SKM-1 treated with dmso at 0.1 percent for 144 hours (cell line): ENCODE results near the gene BRD3OS.
A peak's percentile ranks its signal among the peaks of the same experiment; 100 is the strongest.

Experiments
- DNase-seq: peaks from one replicate; lab custom pipeline; 2025; ENCODE audit not compliant: unreplicated experiment; lab: John Stamatoyannopoulos, UW

BRD3OS gene, protein sequence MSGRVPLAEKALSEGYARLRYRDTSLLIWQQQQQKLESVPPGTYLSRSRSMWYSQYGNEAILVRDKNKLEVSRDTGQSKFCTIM

DNA sequence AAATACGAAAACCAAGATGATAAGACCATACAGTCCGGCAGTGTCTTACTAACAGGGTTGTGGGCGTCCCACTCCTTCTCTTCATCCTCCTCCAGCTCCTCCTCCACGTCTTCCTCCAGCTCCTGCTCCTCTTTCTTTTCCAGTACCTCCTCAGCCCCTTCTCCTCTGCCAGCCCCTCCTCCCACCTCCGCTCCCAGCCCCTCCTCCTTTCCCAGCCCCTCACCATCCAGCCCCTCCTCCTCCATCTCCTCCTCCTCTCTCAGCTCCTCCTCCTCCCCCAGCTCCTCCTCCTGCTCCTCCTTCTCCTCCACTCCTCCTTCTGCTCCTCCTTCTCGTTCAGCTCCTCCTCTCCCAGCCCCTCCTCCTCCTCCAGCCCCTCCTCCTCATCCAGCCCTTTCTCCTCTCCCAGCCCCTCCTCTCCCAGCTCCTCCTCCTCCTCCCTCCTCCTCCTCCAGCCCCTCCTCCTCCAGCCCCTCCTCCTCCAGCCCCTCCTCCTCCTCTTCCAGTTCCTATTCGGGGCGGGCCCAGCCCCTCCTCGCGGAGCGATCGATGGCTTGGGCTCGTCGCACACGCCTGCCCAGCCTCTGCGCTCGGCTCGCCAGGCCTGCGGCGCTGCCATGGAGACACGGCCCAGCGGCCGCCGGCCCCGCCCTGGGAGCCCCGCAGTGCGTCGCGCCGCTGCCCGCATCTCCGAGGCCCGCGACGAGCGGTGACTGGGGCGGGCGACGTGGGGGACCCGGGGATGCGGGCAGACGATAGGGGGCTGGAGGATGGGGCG, at the start of gene BRD3OS:
Gene BRD3OS (plus strand): TSS at position 654 of the 778 bp plus-strand sequence. CDS start 1,267 bp downstream, outside the sequence.
- peak; percentile 93 for DNase-seq

DNA sequence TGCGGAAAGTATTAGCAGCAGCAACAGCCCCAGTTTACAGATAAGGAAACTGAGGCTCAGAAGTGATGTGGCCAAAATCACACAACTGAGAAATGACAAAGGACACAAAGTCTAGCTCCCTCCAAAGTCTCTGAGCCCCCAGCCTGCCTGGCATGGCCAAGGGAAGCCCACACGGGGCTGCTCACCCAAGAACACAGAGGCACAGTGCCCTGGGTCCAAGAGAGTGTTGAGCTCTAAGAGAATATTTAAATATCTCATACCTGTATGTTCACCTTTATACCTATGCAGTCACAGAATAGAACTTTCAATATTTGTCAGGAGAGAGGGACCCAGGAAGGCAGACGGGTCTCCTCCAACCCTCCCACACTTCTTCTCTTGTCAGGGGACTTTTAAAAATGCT, 49.8 kb upstream of the BRD3OS start:
- no peak for DNase-seq

DNA sequence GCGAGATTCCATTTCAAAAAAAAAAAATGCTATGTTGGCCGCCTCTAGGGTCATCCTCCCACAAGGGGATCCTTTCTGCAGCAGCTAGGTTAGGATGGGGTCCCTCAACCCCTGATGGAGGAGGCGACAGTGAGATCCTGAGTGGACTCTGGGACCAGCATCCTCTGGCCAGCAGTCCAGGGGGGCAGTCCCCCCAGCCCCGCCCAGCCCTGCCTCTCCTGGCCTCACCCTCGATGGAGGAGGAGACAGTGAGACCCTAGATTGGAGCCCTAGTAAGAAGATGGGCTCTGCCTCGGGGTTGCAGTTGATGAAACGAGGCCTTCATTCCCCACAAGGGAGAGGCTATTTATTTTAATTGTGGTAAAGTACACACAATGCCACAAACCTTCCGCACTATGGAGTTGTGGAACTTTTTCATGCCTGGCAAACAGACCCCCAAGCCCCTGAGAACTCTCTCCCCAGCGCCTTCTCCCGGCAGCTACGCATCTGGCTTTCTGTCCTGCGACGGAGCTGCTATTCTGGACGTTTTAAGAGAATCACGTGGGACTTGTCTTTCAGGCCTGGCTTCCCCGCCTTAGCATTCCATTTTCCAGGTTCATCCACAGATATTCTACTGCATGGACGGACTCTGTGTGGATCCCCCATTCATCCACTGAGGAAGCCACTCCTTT, 49.0 kb upstream of the BRD3OS start:
- no peak for DNase-seq

DNA sequence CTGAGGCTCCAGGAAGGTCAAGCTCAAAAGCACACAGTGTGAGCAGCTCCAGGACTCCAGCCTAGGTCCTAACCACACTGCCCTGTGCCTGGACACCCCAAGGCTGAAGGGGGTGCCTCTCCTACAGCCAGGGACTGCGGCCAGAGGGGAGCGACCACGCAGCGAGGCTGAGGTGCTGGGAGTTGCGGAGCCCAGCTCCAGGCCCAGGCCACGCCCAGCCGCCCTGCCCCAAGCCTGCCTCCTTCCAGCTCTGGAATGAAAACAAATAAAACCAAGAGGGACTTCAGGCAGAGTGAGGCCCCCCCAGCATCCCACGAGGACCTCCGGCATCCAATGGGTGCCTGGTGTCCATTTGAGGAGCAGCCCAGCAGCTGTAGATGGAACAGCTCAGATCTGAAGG, 48.4 kb upstream of the BRD3OS start:
- no peak for DNase-seq

DNA sequence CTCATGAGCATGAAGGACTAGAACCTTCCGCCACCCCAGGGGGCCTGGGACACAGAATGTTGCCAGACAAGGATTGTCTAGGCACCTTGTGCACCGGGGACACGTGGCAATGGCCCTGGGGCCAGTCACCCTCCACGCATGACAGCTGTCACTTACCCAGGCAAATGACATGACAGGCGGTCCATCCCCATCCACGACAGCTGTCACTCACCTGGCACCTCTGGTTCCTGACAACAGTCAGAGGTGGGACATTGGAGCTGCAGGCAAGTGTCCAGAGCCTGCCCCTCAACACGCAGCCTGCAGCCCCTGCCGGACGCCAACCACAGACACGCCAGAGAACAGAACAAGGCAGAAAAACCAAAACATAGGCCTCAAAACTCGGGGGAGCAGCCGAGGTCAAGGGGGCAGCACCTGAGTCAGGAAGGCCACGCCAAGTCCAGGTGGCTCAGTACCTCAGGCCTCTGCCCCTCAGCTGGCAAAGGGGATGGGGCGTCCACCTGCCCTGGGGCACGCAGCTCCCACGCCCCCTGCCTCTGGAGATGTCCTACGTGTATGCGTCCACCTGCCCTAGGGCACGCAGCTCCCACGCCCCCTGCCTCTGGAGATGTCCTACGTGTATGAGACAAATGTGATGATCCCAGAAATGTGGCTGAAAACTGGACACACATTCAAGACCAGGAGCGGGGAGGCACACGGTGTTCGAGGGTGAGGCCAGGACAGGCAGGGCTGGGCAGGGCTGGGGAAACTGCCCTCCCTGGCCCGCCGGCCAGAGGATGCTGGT, 47.7 kb upstream of the BRD3OS start:
- no peak for DNase-seq

DNA sequence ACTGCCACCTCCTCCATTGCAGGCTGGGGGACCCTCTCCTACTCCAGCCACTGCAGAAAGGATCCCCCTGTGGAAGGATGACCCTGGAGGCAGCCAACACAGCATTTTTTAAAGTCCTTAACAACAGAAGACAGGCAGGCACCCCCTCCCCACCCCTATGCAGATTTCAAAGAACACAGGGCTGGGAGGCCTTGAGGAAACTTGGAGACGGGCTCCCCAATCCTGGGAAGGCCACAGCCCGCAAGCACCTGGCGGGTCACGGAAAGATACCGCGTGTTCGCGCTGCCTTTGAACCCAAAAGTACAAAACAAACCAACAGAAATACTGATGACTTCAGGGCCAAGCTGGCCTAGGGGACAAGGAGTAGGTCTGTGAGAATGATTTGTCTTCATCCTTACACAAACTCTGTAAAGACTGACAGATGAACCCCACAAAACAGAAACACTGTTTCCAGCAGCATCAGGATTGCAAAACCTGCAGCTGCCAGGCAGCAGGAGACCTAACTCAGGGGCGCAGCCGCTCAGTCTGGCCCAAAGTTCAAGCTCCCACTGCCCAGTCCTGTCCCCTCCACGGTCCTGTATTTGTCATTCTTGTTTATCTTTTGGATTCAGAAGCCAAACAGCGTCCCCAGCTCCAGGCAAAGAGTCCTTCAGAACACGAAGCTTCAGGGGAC, 46.9 kb upstream of the BRD3OS start:
- DNase-seq, result no peak

DNA sequence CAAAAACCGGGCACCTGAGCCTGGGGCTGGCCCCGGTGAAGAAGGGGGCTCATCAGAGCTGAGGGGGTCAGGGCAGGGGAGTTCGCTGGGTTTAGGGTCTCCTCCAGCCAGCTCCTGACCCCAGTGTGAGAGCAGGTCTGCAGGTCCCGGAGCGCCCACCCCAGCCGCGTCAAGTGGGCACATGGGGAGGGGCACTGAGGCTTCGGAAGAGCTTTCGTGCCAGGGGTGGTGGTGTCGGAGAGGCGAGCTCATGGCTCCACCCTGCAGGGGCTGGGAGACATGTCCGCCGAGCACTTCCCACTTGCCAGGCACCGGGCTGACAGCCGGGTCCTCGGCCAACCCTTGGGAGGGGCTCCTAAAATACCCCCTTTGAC, 46.4 kb upstream of the BRD3OS start:
- no peak for DNase-seq

DNA sequence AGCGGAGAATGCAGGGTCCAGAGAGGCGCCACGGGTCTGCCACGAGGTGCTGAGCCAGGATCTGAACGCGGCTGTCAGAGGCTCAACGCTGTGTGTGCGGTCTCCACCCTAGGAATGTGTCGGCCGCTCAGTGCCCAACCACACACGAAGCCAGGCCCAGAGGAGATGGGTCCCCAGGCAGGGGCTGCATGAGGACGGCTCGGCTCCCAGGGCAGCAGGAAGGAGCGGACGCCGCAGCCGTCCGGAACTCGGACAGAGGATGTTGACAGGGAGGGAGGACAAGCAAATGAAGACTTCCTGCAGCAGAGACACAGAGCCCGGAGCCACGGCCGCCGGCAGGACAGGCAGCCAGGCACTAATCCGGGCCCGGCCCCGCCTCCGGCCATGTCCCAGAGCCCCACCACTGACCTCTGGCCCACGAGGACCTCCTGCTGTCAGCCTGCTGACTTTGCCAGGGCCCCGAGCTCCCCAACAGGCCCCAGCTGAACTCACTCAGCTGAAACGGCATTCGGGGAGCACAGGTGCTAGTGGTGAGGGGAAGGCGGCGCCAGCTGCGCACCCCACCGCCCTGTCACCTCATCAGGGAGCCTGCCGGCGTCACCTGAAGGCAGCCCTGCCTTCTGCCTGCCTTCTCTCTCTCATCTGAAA, 45.9 kb upstream of the BRD3OS start:
- DNase-seq, result no peak

DNA sequence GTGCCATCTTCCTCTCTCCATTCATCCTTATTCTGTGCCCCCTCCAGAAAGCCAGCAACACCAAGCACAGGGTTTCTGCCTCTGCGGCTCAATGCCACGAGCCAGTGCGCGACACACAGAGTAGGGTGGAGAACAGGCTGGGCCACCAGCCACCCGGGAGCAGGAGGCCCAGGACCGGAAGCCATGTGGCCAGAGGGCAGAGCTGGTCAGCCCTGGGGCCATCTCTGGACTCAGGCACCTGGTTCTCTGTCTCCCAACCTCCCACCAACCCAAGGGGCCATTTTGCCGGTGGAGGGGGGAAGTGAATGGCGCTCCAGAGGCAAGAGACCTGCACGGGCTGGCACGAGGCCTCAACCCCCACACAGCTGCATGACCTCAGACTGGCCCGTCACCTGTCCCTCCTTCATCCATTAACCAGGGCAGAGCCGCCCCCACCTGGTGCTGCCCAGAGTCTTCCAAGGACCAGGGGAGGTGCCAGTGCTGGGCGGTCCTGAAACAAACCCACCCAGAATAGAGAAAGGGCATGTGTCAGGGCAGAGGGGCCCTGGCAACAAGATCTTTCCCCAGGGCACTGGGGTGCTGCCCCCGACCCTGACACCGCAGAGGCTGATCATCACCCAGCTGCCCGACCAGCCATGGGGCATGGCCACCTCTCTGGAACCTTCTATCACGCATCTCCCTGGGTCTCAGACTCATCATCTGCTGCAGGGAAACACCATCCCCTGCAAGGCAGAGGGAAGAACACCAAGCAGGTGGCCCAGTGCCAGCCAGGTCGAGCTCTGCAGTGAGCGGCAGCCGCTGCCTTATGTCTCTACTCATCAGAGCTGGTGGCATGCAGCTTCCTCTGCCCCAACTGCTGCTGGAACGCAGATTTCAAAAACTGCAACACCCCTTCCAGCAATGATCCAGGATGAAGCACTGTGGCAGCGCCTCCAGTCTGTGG, 45.1 kb upstream of the BRD3OS start:
- no peak for DNase-seq

DNA sequence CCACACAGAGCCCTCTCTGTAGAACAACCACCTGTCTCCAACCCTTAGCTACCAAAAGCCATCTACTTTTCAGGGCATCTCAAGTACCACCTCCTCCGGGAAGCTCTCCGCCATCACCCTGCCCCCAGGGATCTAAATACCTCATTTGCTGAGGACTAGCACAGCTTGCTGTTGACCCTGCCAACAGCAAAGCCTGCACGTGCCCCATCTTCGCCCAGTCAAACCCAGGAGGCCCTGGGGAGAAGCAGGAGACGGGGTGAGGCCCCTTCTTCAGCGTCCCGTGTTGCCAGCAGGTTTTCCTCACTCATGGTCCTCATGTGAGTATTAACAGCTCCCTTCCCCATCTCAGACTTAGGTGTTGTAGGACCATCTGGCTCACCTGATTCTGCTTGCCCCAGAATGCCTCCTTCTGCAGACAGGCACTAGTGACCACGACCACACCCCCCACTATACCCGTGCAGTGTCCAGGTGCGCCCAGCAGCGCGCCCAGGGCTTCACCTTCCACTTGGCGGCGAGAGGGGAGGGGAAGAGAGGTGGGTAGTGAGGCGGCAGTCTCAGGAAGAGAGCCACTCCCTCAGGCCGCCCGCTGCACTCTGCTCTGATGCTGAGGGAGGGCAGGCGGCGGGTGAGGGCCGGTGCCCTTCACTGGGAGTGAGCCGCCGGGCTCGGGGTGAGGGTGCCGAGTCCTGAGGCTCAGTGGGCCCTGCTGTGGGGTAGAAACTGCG, 44.3 kb upstream of the BRD3OS start:
- DNase-seq, result no peak

DNA sequence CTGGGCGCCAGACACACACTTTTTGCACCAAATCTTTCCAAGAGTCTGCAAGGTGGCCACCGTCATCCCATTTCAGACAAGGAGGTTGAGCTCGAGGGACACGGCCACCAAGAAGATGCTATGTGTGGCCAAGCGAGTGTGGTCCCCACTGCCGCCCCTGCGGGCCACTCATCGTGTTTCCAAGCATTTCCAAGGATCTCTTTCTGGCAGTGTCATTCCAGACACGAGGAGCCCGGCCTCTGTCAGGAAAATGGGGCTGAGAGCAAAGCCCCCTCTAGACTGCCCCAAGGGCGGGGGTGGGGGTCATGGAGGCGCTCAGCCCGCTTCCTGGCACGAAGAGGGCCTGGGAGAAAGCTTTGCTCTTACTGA, 43.7 kb upstream of the BRD3OS start:
- no peak for DNase-seq

DNA sequence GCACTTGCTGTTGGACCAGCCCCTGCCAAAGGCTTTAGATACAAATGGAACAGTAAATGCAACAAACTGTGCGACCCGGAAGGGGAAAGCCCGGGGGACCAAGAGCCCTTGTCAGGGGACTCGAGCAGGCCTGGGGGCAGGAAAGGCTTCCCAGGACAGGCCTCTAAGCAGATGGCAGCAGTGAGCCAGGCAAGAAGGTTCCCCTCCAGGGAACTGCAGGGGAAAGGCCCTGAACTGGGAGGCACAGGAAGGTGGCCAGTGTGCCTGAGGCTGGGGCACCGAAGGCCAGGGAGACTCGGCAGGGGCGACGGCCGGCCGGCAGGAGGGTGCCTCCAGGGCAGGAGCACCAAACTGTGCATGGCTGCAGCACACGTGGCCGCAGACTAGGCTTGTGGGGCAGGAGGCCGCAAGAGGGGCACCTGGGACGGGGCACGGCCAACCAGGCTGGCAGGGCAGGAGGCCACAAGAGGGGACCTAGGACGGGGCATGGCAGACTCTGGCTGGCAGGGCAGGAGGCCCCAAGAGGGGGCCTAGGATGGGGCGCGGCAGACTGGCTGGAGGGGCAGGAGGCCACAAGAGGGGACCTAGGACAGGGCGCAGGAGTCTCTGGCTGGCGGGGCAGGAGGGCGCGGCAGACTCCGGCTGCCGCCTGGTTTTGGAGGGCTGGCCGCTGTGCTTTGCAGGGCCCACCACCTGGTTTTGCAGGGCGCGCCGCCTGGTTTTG, 43.2 kb upstream of the BRD3OS start:
- no peak for DNase-seq

DNA sequence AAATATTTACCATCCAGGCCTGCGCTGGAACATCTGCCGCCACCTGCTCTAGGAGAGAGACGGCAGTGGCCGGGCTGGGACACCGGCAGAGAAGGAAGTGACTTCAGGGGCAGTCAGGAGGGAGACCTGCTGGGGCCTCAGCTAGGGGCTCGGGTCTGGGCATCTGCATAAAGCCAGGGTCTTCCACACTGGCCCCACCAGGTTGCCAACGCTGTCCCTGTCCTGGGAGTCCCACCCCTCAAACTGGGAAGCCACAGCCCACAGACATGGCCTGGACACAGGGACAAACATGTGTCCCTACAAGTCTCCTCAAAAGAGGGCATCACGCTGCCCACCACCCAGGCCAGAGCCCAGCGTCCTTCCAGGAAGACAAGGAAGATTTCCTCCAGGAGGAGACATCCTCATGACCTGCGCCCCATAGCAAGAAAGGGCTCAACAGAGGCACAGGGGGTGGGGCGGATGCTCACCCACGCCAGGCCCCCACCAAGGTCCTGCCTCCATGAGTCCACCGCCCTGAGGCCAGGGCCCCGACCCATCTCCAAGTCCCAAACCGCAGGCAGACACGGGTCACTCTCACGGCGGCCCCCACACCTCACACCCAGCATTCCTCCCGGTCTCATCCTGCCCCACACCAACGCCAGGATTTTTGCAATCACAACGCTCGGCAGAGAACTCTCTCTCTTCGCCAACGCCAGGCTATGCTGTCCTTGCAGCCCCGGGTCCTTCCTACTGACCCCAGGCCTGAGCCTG, 42.1 kb upstream of the BRD3OS start:
- DNase-seq, result no peak

DNA sequence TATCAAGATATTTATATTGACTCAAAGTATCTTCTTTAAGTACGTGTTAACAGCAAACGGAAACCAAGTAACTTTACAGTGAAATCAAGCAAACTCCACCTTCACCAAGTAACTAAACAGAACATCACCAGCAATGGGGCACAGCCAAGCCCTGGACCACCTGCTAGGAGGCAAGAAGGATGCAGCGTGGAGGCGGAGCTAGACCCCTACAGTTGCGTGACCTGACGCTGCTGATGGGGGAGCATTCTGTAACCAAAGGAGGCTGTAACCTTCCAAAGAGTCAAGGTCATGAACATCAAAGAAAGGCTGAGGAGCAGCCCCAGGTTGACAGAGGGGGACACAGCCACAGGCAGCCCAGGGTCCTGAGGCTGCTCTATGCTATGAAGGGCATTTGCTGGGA, 39.2 kb upstream of the BRD3OS start:
- DNase-seq, result no peak

DNA sequence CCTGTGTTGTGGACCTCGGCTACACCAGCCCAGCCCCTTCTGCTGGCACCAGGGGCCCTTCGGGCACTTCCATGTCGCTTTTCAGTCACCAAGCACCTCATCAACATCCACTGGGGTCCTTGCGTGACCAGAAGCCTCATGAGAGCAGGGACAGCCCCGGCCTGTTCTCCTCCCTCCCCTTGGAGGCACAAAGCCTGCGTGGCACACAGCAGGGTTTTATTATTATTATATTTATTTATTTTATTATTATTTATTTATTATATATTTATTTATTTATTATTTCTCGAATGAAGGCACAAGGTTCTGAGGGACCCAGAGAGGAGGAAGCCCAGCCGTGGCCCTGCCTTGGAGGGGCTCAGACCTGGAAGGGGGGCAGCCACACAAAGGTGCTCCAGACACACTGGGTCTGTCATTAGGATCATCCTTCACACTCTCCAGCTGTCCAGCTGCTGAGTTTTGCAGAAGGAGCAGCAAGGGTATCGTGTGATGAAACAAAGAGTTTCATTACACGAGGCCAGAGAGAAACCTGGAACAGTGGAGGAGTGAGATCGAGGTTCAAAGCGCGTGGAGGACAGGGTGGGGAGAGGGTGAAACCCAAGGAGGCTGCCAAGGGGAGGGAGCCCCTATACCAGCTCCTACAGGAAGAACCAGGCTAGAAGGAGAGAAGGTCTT, 38.4 kb upstream of the BRD3OS start:
- no peak for DNase-seq

DNA sequence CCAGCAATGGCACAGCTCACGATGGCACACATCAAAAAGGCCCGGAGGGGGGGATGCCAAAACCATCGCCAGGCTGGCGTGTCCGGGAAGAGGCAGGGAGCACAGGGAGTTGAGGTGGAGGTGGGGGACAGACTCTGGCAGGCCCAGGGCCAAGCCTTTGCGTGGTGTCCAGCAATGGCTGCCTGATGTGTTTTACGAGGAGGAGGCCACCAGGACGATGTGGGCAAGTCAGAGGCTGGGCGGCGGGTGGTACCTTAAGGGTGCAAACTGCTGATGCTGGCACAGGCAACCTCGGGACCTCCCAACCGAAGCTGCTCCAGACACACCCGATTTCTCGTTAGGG, 37.9 kb upstream of the BRD3OS start:
- DNase-seq, result no peak

DNA sequence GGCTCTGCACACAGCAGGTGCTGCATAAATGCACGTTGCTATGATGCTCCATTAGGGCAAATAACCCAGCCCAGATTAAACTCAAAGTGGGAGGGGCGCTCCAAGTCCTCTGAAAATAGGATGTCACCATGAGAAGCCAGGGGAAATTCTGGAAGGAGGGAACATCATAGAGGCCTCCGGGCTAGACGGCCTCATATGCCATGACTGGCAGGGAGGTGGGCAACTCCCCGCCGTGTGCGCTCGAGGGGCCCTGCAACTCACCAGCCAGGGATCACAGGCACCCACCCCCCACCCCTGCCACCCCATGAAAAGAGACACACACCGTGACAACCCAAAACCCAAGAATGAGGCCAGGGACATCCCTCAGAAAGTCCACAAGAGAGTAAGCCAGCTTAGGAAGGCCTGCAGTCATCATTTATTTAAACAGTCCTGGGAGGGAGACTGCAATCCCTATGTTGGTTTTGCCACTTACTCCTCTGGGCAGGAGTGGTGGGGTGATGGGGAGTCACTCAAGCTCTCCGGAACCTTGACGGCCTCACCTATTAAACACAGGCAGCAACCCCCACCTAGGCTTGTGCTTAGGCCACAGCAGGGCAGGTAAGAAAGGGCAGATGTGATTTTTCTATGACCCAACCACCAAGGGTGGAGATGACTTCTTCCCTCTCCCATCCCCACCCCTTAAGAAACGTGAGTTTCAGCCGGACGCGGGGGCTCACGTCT, 37.2 kb upstream of the BRD3OS start:
- DNase-seq, result no peak
